Activated CD8-positive, alpha-beta T cell treated with anti-CD3 and anti-CD28 coated beads for 36 hours (primary cell): ENCODE measurements around the gene FOXO1. TPM values are rescaled to one million over a fixed set of nuclear protein-coding genes. Genes with fewer than 3 reads are reported as not detected.

Experiments
- ATAC-seq: fragments of 200-7000 bp; cut with Tn5 transposase; one replicate; pipeline ENCODE4 v1.10.0; 2021; ENCODE audit warnings: mild to moderate bottlenecking, moderate library complexity
- CTCF ChIA-PET: fragments of 350-600 bp; sonication (Branson Sonifier 250); formaldehyde crosslinking; loops from one replicate; lab custom pipeline; 2021; ENCODE audit warnings: antibody characterized with exemption; lab: Charles Lee
- POLR2A ChIA-PET: fragments of 350-600 bp; sonication (Branson Sonifier 250); formaldehyde crosslinking; loops from one replicate; lab custom pipeline; 2021; ENCODE audit warnings: antibody characterized with exemption; lab: Charles Lee
- DNase-seq: peaks from one replicate; pipeline ENCODE4 v3.0.0-alpha.2; 2020
- H3K27ac Mint-ChIP-seq: one replicate; pipeline ENCODE4 v1.8.0; 2021; ENCODE audit warnings: mild to moderate bottlenecking, mixed read lengths
- H3K27me3 Mint-ChIP-seq: one replicate; pipeline ENCODE4 v1.8.0; 2021; ENCODE audit warnings: mixed read lengths
- H3K36me3 Mint-ChIP-seq: one replicate; pipeline ENCODE4 v1.8.0; 2021; ENCODE audit warnings: low read depth, mixed read lengths
- H3K4me1 Mint-ChIP-seq: one replicate; pipeline ENCODE4 v1.8.0; 2021; ENCODE audit warnings: low read depth, mixed read lengths
- H3K4me3 Mint-ChIP-seq: one replicate; pipeline ENCODE4 v1.8.0; 2021; ENCODE audit warnings: mild to moderate bottlenecking, moderate library complexity, mixed read lengths
- H3K9me3 Mint-ChIP-seq: one replicate; pipeline ENCODE4 v1.8.0; 2021; ENCODE audit warnings: mixed read lengths
- intact Hi-C: fragments of 100-400 bp; cut with micrococcal nuclease; formaldehyde crosslinking; loops from one replicate; pipeline ENCODE4 v1.10.0; 2022
- total RNA-seq, 2 experiments: library from RNA; stranded (reverse); gene quantifications; one replicate each; pipeline ENCODE4 v1.2.3, GENCODE V29; 2021
- TF ChIP-seq, protein P1 (sequence below): fragments of 200-600 bp; IDR thresholded peaks from one replicate; pipeline ENCODE4 v1.8.0; 2022; ENCODE audit warnings: antibody characterized with exemption, mild to moderate bottlenecking

The FOXO1 gene
- total RNA-seq, 2 experiments from 2014 or later, result 30.6 to 30.8 TPM

DNA sequence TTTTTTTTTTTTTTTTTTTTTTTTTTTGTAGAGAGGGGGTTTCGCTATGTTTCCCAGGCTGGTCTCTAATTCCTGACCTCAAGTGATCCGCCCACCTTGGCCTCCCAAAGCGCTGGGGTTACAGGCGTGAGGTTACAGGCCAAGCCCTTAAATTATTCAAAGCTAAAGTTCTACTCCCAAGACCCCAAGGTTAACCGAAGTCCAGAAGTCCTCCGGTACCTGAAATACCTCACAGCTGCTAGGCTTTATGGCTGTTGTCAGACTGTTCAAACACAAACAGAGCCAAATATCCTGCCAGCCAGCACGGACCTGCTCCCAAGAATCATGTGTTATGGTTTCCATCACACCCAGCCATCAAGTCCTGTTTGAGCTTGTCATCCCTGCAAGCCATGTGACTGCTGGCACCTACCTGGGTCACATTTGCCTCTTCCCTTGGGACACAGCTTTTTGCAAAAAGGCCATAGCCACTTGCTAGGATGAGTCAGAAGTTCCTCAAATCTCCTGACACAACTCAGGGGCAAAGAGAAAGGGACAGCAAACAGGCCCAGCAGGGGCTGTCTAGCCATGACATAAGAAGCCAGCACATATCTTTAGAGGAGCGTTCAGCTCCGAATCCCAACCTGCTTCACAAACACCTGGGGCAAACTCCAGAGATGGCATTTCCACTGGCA lies 129.9 kb downstream of the FOXO1 start:
- intact Hi-C loops, result no loop called here
- no peak overlapping the region for H3K27ac Mint-ChIP-seq
- no peaks in the 10 kb centered on the region for H3K27me3 Mint-ChIP-seq
- no peak for ATAC-seq
- no peak overlapping the region for H3K4me3 Mint-ChIP-seq
- H3K36me3 Mint-ChIP-seq, result peaks cover 2% of the 10 kb centered on the region
- H3K4me1 Mint-ChIP-seq, result peaks cover 10% of the 10 kb centered on the region
- DNase-seq, result no peak
- TF ChIP-seq, protein P1, sequence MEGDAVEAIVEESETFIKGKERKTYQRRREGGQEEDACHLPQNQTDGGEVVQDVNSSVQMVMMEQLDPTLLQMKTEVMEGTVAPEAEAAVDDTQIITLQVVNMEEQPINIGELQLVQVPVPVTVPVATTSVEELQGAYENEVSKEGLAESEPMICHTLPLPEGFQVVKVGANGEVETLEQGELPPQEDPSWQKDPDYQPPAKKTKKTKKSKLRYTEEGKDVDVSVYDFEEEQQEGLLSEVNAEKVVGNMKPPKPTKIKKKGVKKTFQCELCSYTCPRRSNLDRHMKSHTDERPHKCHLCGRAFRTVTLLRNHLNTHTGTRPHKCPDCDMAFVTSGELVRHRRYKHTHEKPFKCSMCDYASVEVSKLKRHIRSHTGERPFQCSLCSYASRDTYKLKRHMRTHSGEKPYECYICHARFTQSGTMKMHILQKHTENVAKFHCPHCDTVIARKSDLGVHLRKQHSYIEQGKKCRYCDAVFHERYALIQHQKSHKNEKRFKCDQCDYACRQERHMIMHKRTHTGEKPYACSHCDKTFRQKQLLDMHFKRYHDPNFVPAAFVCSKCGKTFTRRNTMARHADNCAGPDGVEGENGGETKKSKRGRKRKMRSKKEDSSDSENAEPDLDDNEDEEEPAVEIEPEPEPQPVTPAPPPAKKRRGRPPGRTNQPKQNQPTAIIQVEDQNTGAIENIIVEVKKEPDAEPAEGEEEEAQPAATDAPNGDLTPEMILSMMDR, result no peak
- peaks cover under 1% of the 10 kb centered on the region for H3K9me3 Mint-ChIP-seq
- ChIA-PET POLR2A (interaction anchor here (0.6 to 2.9 kb wide), 2 partner anchors 12 to 20 kb away, joined by 4 to 10 read pairs; no protein-coding TSS in a partner anchor), CTCF (no interaction called here)

DNA sequence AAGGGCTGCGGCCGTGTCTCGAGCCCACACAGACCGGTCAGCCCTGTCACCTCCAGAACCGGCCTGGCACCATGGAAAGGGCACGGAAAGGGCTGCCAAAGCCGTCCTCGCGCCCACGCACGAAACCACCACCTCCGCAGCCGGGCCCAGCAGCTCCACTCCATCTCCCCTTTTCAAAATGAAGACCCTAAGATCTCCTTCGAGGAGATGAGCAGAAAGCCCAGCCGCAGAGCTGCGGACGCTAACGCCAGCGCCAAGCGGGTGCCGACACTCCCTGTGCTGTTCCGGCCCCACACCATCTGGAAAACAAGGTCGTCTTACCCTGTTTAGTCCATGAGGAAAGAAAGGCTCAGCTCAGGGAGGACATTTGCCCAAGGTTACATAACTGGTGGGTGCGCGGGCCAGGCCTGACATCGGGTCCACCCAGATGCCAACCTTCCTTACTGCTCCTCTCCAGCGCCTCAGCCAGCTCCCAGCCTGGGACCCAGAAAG lies 131.1 kb downstream of the FOXO1 start:
- H3K27ac Mint-ChIP-seq, result no peak overlapping the region
- DNase-seq, result no peak

DNA sequence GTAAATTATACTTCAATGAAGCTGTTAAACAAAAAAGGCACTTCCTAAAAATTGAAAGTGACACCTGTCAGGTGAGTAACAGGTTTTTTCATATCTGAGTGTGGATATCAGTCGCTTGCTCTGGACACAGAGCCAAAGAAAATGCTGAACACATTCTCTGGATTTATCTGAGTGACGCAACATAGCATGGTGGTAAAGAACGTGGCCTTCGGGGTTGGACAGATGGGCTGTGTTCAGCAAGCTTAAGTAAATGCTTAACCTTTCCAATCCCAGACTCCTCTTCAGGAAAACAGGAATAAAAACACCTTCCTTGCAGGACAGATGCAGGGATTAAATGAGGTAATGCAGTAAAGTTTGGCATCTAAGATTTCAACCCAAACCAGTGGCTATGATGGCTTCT lies 132.0 kb downstream of the FOXO1 start:
- DNase-seq, result no peak
- intact Hi-C loops, result no loop called here
- CTCF ChIA-PET, result no interaction called here

More for the DNA sequence above, 131.1 kb downstream of the FOXO1 start:
- intact Hi-C loops, result no loop called here
- Mint-ChIP-seq H3K27me3 (no peaks in the 10 kb centered on the region), H3K36me3 (peaks cover 5% of the 10 kb centered on the region), H3K4me1 (peaks cover 18% of the 10 kb centered on the region), H3K9me3 (peaks cover 5% of the 10 kb centered on the region), H3K4me3 (no peak overlapping the region)
- no peak for ATAC-seq
- ChIA-PET CTCF (no interaction called here), POLR2A (interaction anchor here (0.9 to 2.9 kb wide), 3 partner anchors 9 to 13 kb away, joined by 3 to 10 read pairs (median 5); no protein-coding TSS in a partner anchor)
- TF ChIP-seq, protein P1, result no peak

DNA sequence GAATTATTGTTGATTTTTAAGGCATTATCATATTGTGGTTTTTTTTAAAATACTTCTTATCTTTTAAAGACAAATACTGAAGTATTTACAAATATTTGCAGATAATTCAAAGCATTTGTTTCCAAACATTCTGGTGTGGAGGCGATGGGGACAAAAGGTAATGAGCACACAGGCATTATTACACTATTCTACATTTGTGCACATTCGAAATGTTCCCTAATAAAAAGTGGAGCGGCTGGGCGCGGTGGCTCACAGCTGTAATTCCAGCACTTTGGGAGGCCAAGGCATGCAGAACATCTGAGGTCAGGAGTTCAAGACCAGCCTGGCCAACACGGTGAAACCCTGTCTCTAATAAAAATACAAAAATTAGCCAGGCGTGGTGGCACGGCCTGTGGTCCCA lies 133.4 kb downstream of the FOXO1 start:
- peaks cover 10% of the 10 kb centered on the region for H3K9me3 Mint-ChIP-seq
- no peak for ATAC-seq
- H3K4me1 Mint-ChIP-seq, result peaks cover 21% of the 10 kb centered on the region
- ChIA-PET CTCF (no interaction called here), POLR2A (interaction anchor here (0.6 to 1.3 kb wide), 2 partner anchors 8 to 108 kb away, joined by 3 to 4 read pairs; no protein-coding TSS in a partner anchor)
- H3K36me3 Mint-ChIP-seq, result peaks cover 9% of the 10 kb centered on the region
- no peak overlapping the region for H3K27ac Mint-ChIP-seq
- intact Hi-C loops, result no loop called here
- H3K27me3 Mint-ChIP-seq, result no peaks in the 10 kb centered on the region
- no peak for DNase-seq
- no peak overlapping the region for H3K4me3 Mint-ChIP-seq
- TF ChIP-seq, protein P1, result no peak

More for the DNA sequence above, 132.0 kb downstream of the FOXO1 start:
- POLR2A ChIA-PET, result interaction anchor here (0.9 to 2.9 kb wide), 4 partner anchors 10 to 14 kb away, joined by 3 to 10 read pairs (median 4); no protein-coding TSS in a partner anchor
- Mint-ChIP-seq H3K27ac (no peak overlapping the region), H3K4me3 (no peak overlapping the region), H3K36me3 (peaks cover 5% of the 10 kb centered on the region), H3K4me1 (peaks cover 20% of the 10 kb centered on the region), H3K27me3 (no peaks in the 10 kb centered on the region), H3K9me3 (peaks cover 5% of the 10 kb centered on the region)
- ATAC-seq, result no peak
- TF ChIP-seq, protein P1, result no peak

DNA sequence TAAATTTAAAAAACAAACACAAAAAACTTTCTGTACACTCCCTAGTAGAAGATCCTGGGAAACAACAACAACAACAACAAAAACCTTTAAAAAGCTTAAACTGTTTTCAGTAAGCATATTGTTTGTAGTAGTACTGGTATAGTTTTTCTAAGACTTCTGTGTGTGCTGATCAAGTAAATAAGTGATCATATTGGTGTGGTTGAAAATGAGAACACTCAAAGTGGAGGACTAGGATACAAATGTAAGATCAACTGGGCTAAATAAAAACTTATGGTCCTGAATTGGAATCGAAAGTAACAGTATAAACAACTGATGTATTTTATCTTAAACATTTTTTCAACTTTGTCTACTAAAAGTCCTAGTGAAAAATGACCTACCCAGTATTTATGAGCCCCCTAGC lies 135.5 kb downstream of the FOXO1 start:
- Mint-ChIP-seq H3K36me3 (peaks cover 12% of the 10 kb centered on the region), H3K4me3 (peak overlapping the region; percentile 12), H3K9me3 (peaks cover 16% of the 10 kb centered on the region), H3K4me1 (peaks cover 21% of the 10 kb centered on the region), H3K27me3 (no peaks in the 10 kb centered on the region), H3K27ac (peak overlapping the region; percentile 55)
- ChIA-PET POLR2A (interaction anchor here (0.8 kb wide), 1 partner anchor 42 kb away, joined by 3 read pairs; no protein-coding TSS in a partner anchor), CTCF (no interaction called here)
- TF ChIP-seq, protein P1, result no peak
- no peak for ATAC-seq
- no peak for DNase-seq
- intact Hi-C loops, result no loop called here
